GM18499 (cell line): ENCODE measurements around the gene SLC9A6.
A peak's percentile ranks its signal among the peaks of the same experiment; 100 is the strongest.
"Not testable (repeated sequence)": the region's sequence is repeated elsewhere in the genome, so short reads cannot be mapped to it uniquely, and the experiment has no call there.

Source experiments
- ATAC-seq: cut with Tn5 transposase; IDR thresholded peaks from one replicate; pipeline ENCODE4 v1.9.1; 2021; ENCODE audit warnings: moderate number of reproducible peaks; ENCODE audit not compliant: insufficient read depth, unreplicated experiment

SLC9A6 gene

DNA sequence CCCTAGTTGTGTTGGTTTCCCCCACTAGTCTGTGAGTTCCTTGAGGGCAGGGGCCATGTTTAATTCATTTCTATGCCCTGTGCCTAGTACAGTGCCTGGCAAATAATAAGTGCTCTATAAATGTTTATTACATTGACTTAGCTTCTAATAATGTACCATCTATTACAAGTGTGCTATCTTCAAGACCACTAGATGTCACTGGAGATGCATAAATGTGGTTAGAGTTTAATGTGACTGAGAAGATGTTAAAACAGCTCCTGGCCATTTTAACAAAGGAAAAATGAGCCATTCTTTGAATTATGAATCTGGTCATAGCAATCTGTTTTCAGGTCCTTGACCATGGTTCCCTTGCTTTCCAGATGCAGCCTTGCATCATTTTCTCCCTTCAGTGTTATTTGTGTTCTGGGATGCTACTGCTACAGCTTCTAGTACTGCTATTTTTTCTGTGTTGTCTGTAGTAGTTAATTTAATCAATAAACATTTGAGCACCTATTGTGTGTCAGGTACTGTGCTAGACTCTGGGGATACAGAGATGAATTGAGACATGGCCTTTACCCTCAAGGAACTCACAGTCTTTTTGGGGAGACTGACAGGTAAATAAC, 43.2 kb downstream of the SLC9A6 start:
- ATAC-seq: peak; percentile 57

DNA sequence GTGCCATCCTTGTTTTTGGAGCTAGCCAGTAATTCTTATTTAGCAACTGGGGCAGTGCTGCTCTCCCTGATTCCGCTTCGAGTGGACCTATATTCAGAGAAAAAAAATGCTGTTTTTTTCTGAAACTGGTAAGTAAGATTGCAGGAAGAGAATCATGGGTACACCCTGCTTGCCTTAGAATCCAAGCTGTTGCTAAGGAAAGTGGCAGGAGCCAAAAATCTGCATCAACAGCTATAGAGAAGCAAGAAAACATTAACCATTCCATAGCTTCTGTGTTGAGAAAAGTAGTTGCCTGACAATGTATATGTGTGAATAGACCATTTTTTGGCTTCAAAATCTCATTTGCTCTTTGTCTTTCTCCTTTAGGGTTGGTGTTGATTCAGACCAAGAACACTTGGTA, 44.5 kb downstream of the SLC9A6 start:
- ATAC-seq: no peak

DNA sequence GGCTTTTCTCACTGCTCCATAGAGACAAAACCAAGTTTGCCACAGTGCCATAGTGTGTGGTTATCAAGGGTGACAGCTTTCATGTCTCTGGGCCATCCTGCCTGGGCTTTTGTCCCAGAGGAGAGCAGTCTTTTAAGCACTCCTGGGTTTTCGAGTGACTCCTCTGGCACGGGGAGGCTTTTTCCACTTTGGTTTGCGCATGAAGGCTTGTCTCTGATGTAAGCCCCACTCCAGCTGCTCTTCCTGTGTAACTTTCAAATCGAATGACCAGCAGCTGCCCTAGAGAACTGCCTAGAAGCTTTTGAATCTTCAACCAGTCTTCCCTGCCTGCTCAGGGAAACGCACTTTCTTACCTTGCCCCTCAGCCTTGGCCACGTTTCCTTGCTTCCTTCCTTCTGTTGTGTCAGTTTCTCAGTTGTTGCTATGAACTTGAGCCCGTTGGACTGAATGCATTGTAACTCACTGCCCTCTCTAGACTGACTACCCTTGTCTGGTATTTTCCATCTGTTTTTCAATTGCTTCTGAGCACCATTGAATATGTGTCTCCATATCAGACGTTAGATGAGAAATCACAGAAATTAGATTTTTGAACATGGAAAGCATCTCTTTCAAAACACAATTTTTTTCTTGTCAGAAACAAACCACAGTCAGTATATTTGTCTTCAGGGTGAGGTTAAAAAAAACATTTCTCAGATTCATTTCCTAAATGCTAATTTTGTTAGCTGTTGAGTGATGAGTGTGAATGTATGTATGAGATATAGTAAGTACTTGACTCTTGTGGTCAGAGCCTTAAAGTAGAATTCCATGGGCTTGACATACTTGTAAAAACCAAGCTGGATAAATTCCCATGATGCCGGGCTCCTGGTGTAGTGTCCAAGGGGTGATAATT, 45.3 kb downstream of the SLC9A6 start:
- no peak for ATAC-seq

- no peak for ATAC-seq
Observed at GRCh38 chrX:136031626-136032025, 46.4 kb downstream of the SLC9A6 start.

DNA sequence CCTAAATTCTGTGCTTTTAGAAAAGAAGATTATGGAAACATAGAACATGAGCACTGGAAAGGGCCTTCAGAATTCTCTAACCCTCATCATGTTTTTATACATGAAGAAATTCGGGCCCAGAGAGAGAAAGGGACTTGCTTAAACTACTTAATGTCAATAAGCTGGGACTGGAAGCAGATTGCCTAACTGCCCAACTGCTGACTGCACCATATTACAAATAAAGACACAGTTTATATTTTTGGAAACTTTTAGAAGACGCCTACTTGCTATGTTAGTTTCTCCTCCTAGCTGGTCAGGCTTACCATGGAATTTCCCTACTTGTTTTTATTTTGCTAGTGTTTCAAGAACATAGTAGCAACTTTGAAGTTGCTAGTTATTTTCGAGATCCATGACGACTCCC, 47.1 kb downstream of the SLC9A6 start:
- no peak for ATAC-seq

GRCh38 chrX:136034668-136035067, 49.4 kb downstream of the SLC9A6 start:
- no peak for ATAC-seq

- no peak for ATAC-seq
Observed at GRCh38 chrX:136035663-136036062, 50.4 kb downstream of the SLC9A6 start.

GRCh38 chrX:136039485-136039884, 54.2 kb downstream of the SLC9A6 start:
- ATAC-seq: no peak

GRCh38 chrX:136039968-136040367, 54.7 kb downstream of the SLC9A6 start:
- ATAC-seq: no peak

GRCh38 chrX:136041254-136041812, 56.1 kb downstream of the SLC9A6 start:
- ATAC-seq: no peak

- no peak for ATAC-seq
Observed at GRCh38 chrX:136045008-136045407, 59.8 kb downstream of the SLC9A6 start.

DNA sequence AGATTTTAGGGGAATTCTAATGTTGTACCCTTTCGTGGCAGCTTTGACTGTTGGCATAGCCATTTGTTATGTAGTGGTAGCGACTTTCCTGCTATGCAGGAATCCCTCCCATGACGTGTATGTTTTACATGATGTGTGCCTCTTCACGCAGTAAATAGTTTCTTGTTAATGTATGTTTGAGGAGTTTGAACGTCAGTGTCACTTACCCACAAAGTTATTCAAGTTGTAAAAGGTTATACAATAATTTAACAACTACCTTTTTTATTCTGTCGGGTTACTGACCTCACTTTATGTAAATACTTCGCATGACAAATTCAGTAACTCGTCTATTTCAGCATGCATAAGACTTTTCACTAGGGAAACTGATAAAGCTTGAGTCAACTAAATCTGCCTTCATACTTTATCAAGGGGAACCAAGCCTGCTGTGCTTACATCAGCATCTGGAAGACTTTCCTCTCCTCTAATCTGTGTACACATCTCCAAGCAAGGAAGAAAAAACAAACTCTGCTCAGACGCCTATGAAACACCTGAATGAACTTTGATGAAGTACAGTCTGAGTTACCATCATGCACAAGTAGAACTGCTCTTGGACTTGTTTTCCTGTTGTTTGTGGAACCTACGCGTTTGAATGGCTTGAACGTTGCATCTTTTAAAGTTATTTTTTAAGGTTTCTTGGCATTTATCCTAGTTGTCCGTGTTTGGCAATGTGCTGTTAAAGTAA, 61.2 kb downstream of the SLC9A6 start:
- no peak for ATAC-seq

DNA sequence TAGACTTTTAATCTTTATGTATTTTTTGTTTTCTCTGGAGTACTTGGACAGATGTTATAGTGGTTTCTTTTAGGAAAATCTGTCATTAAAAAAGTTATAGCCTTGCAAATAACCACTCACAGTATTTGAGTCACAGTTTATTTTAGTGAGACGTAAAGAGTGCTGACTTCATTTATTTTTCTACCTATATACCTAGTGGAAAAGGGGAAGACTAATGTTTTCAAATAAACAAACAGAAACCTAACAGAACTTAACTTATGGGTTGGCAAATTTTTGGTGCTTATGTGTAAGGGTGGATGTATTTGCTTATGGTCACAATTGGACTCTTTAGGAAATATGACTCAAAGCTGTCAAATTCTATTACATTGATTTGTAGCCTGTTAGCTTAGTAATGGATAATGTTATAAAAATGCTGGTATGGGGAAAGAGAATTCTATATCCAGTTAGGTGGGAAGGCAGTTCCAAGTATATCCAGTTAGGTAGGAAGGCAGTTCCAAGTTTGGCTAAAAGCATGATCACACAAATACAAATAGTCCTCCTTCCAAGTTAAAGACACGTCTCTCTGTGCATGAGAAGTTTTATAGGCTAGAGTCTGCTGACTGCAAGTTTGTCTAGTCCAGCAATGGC, 61.9 kb downstream of the SLC9A6 start:
- no peak for ATAC-seq

DNA sequence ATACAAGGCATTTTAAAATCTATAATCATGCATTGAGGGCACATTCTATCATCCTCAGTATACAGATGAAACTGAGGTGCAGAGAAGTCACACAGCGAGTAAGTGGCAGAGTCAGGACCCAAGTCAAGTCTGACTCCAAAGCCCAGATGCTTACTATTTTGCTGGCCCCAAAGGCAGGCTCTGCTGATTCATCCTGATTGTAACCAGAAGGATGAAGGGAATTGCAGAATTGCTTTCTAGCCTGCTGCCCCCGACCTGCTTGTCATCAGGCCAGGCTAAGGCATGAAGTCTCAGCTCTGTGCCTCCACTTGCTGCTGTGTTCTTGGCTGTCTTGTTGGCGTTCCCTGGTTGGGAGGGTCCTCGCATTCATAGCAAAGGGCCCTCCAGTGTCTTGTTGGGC, 62.7 kb downstream of the SLC9A6 start:
- no peak for ATAC-seq

DNA sequence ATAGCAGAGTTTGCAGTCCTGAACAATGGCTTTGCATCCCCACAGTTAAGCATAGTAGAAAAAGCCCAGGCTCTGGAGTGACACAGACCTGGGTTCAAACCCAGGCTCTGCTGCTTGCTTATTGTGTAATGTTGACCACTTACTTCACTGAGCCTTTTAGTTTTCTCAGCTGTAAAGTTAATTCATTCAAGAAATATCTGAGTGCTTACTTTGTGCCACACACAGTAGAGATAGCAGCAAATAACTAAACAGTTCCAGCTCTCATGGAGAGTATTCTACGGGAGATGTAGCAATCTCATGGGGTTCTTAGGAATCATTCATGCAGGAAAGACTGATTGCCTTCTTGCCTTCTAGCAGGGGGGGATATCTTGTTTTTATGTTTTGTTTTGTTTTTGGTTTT, 63.2 kb downstream of the SLC9A6 start:
- ATAC-seq: no peak

DNA sequence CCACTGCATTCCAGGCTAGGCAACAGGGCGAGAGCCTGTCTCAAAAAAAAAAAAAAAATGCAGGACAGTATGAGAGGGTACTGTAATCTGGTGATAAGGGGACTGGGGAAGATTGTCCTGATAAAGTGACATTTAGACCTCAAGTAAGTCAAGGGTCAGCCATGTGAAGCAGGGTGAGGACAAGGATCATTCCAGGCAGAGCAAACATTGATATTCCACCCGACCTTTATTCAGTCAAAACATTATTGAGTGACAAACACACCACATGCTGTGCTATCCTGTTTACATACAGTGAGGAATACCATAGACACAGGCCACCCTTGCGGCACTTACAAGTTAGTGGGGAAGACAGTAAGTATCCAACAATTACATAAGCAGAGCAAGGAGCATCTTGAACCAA, 64.4 kb downstream of the SLC9A6 start:
- ATAC-seq: no peak

GRCh38 chrX:136050875-136051274, 65.6 kb downstream of the SLC9A6 start:
- not testable (repeated sequence) for ATAC-seq

- ATAC-seq: no peak
Observed at GRCh38 chrX:136051611-136052010, 66.4 kb downstream of the SLC9A6 start.

DNA sequence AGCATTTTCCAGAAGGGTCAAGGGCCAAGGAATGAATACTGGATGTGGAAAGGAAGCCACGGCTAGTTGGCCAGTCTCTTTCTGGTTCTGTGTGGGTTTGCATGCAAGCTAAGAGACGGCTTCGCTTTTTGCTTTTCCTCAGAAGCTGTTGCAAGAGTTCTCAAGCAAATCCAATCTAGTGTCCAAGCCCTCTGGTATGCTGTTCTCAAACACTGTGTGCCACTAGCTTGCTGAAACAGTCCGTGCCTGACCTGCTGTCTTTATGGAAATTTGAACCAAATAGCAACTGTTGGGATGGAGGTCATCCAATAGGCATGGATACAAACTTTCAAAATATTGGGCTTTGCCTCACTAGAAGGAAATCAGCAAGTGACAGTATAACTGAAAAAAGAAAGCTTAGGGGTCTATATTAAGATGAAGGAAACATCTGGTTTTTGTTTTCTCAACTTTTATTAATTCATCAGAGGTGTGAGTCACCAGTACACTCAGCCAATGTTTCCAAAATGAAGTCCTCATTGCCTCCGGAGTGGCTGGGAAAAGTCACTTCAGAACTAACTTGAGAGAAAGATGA, 70.5 kb downstream of the SLC9A6 start:
- ATAC-seq: no peak

DNA sequence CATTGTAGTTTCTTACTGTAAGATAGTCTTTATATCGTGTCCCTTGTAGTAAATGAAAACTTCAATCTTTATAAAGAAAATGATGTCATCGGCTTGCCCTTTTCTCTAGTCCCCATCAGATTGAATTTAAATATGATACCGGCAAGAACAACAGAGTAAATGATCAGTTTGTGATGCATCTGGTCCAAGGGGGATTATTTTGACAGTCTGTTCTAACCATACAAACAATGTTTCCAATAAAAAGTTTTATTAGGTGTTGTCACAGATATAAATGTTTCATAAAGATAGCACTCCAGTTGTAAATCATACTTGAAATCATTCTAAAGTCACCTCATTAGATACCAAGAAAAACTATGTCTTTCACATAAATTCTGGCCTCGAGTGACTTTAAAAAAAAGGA, 72.3 kb downstream of the SLC9A6 start:
- no peak for ATAC-seq
